Breast epithelium (tissue), 3 donors: ENCODE data around the gene UNKL.

ENCODE experiments used
- POLR2A ChIP-seq: fragments of 450-650 bp; IDR thresholded peaks from one replicate; pipeline ENCODE4 v1.6.1; 2016; ENCODE audit warnings: antibody characterized with exemption, mild to moderate bottlenecking, moderate library complexity
- POLR2AphosphoS5 ChIP-seq, 3 donors: sonication (generic); formaldehyde crosslinking; IDR thresholded peaks; one replicate each; pipeline ENCODE4 v1.6.1; 2017; ENCODE audit warnings: antibody characterized with exemption in 3 of 3
- TF ChIP-seq, protein P1 (sequence below), 3 donors: fragments of 450-650 bp; IDR thresholded peaks; one replicate each; pipeline ENCODE4 v1.5.1; 2016 to 2017; ENCODE audit warnings: antibody characterized with exemption in 3 of 3, mild to moderate bottlenecking in 3 of 3, moderate library complexity in 3 of 3

DNA sequence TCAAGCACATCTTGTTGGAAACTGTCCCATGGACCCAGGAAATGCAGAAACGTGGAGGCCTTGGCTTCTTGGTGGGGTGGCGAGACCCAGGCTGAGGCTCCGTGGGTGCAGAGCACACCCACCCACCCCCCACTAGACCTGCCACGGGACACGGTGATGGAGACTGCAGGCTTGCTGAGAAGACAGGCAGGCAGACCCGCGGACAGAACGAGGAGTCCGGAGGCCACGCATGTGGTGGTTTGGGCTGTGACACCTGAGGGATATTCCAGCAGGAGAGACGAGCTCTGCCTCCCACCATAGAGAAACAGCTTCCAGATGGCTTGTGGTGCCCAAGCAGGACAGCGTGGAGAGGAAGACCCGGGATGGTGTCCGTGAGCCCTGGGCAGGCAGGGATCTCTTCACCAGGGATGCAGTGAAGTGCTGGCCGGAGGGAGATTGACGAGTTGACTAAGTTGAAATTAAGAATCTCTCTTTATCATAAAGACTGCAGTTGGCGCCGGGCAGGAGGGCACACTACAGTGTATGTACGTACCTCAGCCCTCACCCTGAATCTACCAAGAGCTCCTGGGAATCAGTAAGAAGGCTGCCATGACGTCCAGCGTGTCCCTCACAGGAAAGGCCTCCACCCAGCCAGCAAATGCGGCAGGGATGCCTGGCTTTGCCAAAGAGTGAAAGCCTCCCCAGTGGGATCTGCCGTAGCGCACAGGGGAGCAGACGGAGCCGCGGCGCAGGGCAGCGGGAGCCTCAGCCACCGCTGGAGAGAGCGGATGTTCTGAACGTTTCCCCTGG lies 96.8 kb downstream of the UNKL start:
- TF ChIP-seq POLR2A (no peak), POLR2AphosphoS5 (IDR thresholded peaks at IDR 0.05) (no peak)
- TF ChIP-seq, protein P1, sequence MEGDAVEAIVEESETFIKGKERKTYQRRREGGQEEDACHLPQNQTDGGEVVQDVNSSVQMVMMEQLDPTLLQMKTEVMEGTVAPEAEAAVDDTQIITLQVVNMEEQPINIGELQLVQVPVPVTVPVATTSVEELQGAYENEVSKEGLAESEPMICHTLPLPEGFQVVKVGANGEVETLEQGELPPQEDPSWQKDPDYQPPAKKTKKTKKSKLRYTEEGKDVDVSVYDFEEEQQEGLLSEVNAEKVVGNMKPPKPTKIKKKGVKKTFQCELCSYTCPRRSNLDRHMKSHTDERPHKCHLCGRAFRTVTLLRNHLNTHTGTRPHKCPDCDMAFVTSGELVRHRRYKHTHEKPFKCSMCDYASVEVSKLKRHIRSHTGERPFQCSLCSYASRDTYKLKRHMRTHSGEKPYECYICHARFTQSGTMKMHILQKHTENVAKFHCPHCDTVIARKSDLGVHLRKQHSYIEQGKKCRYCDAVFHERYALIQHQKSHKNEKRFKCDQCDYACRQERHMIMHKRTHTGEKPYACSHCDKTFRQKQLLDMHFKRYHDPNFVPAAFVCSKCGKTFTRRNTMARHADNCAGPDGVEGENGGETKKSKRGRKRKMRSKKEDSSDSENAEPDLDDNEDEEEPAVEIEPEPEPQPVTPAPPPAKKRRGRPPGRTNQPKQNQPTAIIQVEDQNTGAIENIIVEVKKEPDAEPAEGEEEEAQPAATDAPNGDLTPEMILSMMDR (IDR thresholded peaks at IDR 0.05), result no peak
